Neuronal stem cell (in vitro differentiated cells): Measurements from ENCODE around the gene CDPF1.
A peak's percentile ranks its signal among the peaks of the same experiment; 100 is the strongest.

ENCODE experiments used
- DNase-seq: peaks from one replicate; pipeline ENCODE4 v3.0.0-alpha.2; 2013; ENCODE audit warnings: low spot score
- H2AFZ ChIP-seq: one replicate; pipeline ENCODE4 v1.6.1; 2013; ENCODE audit warnings: mild to moderate bottlenecking, low read length, inconsistent platforms
- H2AK5ac ChIP-seq: 2 replicates; pipeline ENCODE4 v1.6.1; 2013; ENCODE audit warnings: low read depth, mild to moderate bottlenecking, inconsistent platforms, low read length, moderate library complexity, mixed read lengths
- H2BK120ac ChIP-seq: 2 replicates; pipeline ENCODE4 v1.6.1; 2013; ENCODE audit warnings: low read depth, mild to moderate bottlenecking, inconsistent platforms, low read length, moderate library complexity, mixed read lengths
- H2BK12ac ChIP-seq: one replicate; pipeline ENCODE4 v1.6.1; 2013; ENCODE audit warnings: low read length, inconsistent platforms
- H2BK15ac ChIP-seq: 2 replicates; pipeline ENCODE4 v1.6.1; 2013; ENCODE audit warnings: mild to moderate bottlenecking, low read length, inconsistent platforms, mixed read lengths
- H2BK5ac ChIP-seq: one replicate; pipeline ENCODE4 v1.6.1; 2013; ENCODE audit warnings: inconsistent platforms, mild to moderate bottlenecking, low read length, moderate library complexity
- H3K14ac ChIP-seq: one replicate; pipeline ENCODE4 v1.6.1; 2013; ENCODE audit warnings: low read length, inconsistent platforms
- H3K18ac ChIP-seq: 2 replicates; pipeline ENCODE4 v1.6.1; 2013; ENCODE audit warnings: low read length, inconsistent platforms
- H3K23ac ChIP-seq: 2 replicates; pipeline ENCODE4 v1.6.1; 2013; ENCODE audit warnings: low read depth, mild to moderate bottlenecking, mixed read lengths, low read length, inconsistent platforms; ENCODE audit not compliant: poor library complexity
- H3K27ac ChIP-seq: replicated peaks from 3 replicates; pipeline ENCODE4 v1.5.1; 2013; ENCODE audit warnings: low read length, inconsistent platforms
- H3K27me3 ChIP-seq, 3 experiments: 2 replicates each; pipeline ENCODE4 v1.6.1; 2013; ENCODE audit warnings: low read length in 3 of 3, mild to moderate bottlenecking in 2 of 3, inconsistent platforms in 1 of 3, low read depth in 1 of 3, mixed read lengths in 1 of 3, moderate library complexity in 1 of 3; ENCODE audit not compliant: control insufficient read depth in 3 of 3, insufficient read depth in 3 of 3
- H3K36me3 ChIP-seq, 2 donors: replicated peaks in 1 of 2; 2 replicates each; pipeline ENCODE4 v1.6.1; 2013; ENCODE audit warnings: low read length in 2 of 2; ENCODE audit not compliant: control insufficient read depth in 2 of 2, insufficient read depth in 2 of 2
- H3K4ac ChIP-seq: 2 replicates; pipeline ENCODE4 v1.6.1; 2013; ENCODE audit warnings: inconsistent platforms, mild to moderate bottlenecking, low read length, moderate library complexity
- H3K4me1 ChIP-seq, 2 donors: 1 replicate in 1 of 2; 2 replicates in 1 of 2; pipeline ENCODE4 v1.6.1; 2013; ENCODE audit warnings: low read length in 2 of 2, low read depth in 1 of 2; ENCODE audit not compliant: control insufficient read depth in 2 of 2, insufficient read depth in 1 of 2
- H3K4me2 ChIP-seq: one replicate; pipeline ENCODE4 v1.6.1; 2013; ENCODE audit warnings: mild to moderate bottlenecking, low read length, inconsistent platforms; ENCODE audit not compliant: insufficient read depth, poor library complexity, severe bottlenecking
- H3K4me3 ChIP-seq, 2 donors: 2 replicates each; pipeline ENCODE4 v1.5.1; 2013; ENCODE audit warnings: low read length in 2 of 2, mild to moderate bottlenecking in 2 of 2, inconsistent platforms in 1 of 2, moderate library complexity in 1 of 2
- H3K79me1 ChIP-seq: one replicate; pipeline ENCODE4 v1.6.1; 2013; ENCODE audit warnings: low read depth, mild to moderate bottlenecking, inconsistent platforms, low read length, moderate library complexity
- H3K9ac ChIP-seq: one replicate; pipeline ENCODE4 v1.6.1; 2013; ENCODE audit warnings: mild to moderate bottlenecking, low read depth, low read length, inconsistent platforms; ENCODE audit not compliant: poor library complexity
- H3K9me3 ChIP-seq, 2 donors: replicated peaks in 1 of 2; 2 replicates each; pipeline versions ENCODE3 to v1.6.1; 2013; ENCODE audit warnings: low read length in 2 of 2, mild to moderate bottlenecking in 2 of 2, inconsistent platforms in 1 of 2, low read depth in 1 of 2, mixed read lengths in 1 of 2, moderate library complexity in 1 of 2; ENCODE audit not compliant: control insufficient read depth in 2 of 2, insufficient read depth in 1 of 2
- H4K8ac ChIP-seq: one replicate; pipeline ENCODE4 v1.6.1; 2013; ENCODE audit warnings: low read depth, mild to moderate bottlenecking, inconsistent platforms, low read length, moderate library complexity
- H4K91ac ChIP-seq: one replicate; pipeline ENCODE4 v1.6.1; 2013; ENCODE audit warnings: low read length, low read depth, mild to moderate bottlenecking, inconsistent platforms; ENCODE audit not compliant: poor library complexity
- WGBS, 2 donors: extraction: QIAGEN DNeasy Blood & Tissue Kit; methylation state at CpG; one replicate each; pipeline ENCODE4 v1.1.7; 2013; ENCODE audit warnings: missing lambda C conversion rate in 2 of 2, mixed read lengths in 1 of 2; ENCODE audit not compliant: insufficient read length in 2 of 2, insufficient replicate concordance in 1 of 2; ENCODE audit errors: extremely low coverage in 2 of 2; 5-methylcytosine and 5-hydroxymethylcytosine counted together

Gene CDPF1

GRCh38 chr22:46239261-46240048 is 10.6 kb downstream of the CDPF1 start:
- Histone ChIP-seq H3K27ac (no peak overlapping the region), H4K8ac (no peak overlapping the region), H3K18ac (no peak overlapping the region), H3K4ac (no peak overlapping the region), H2AFZ (no peak overlapping the region), H2BK12ac (no peak overlapping the region), H2AK5ac (no peak overlapping the region), H2BK5ac (no peak overlapping the region), H4K91ac (no peak overlapping the region), H3K4me3 (peak overlapping the region in 1 of 2 donors; percentile 53), H3K9me3 (no peaks in the 10 kb centered on the region), H3K36me3 (peaks cover 0 to 9% of the 10 kb centered on the region in 2 donors), H3K4me2 (no peak overlapping the region), H2BK15ac (no peak overlapping the region), H3K27me3 (no peaks in the 10 kb centered on the region), H3K4me1 (no peaks in the 10 kb centered on the region), H3K14ac (peak overlapping the region; percentile 82), H3K79me1 (peaks cover 1% of the 10 kb centered on the region), H3K23ac (no peak overlapping the region), H2BK120ac (no peak overlapping the region), H3K9ac (no peak overlapping the region)
- WGBS, 2 donors = no CpG with 5 or more reads among the region's 20 CpGs
- DNase-seq = no peak

- H3K4me2 ChIP-seq = no peak overlapping the region
- no peak overlapping the region for H3K27ac ChIP-seq
- H3K4me1 ChIP-seq = no peaks in the 10 kb centered on the region
- DNase-seq = no peak
- H3K27me3 ChIP-seq = no peaks in the 10 kb centered on the region
- H2BK15ac ChIP-seq = no peak overlapping the region
- no peak overlapping the region for H2BK12ac ChIP-seq
- H4K91ac ChIP-seq = no peak overlapping the region
- H3K23ac ChIP-seq = peak overlapping the region; percentile 67
- H3K9ac ChIP-seq = no peak overlapping the region
- peak overlapping the region; percentile 78 for H3K14ac ChIP-seq
- H2BK120ac ChIP-seq = no peak overlapping the region
- no peak overlapping the region for H2BK5ac ChIP-seq
- no peak overlapping the region for H2AK5ac ChIP-seq
- H4K8ac ChIP-seq = no peak overlapping the region
- no peaks in the 10 kb centered on the region for H3K9me3 ChIP-seq
- H2AFZ ChIP-seq = no peak overlapping the region
- H3K18ac ChIP-seq = peak overlapping the region; percentile 41
- WGBS, 2 donors = no CpG with 5 or more reads among the region's 16 CpGs
- peaks cover 1% of the 10 kb centered on the region for H3K79me1 ChIP-seq
- peak overlapping the region in 1 of 2 donors; percentile 52 for H3K4me3 ChIP-seq
- no peak overlapping the region for H3K4ac ChIP-seq
- no peaks in the 10 kb centered on the region for H3K36me3 ChIP-seq
These were observed 11.6 kb downstream of the CDPF1 start for GRCh38 chr22:46238541-46238940.

GRCh38 chr22:46237453-46238124 is 12.5 kb downstream of the CDPF1 start:
- Histone ChIP-seq H3K4me3 (no peak overlapping the region), H3K4ac (no peak overlapping the region), H2BK15ac (no peak overlapping the region), H2AK5ac (no peak overlapping the region), H3K4me1 (no peaks in the 10 kb centered on the region), H3K9ac (no peak overlapping the region), H3K18ac (no peak overlapping the region), H3K79me1 (peaks cover 1% of the 10 kb centered on the region), H3K27me3 (no peaks in the 10 kb centered on the region), H3K23ac (no peak overlapping the region), H4K8ac (no peak overlapping the region), H2BK12ac (no peak overlapping the region), H2BK120ac (no peak overlapping the region), H4K91ac (no peak overlapping the region), H2AFZ (no peak overlapping the region), H2BK5ac (no peak overlapping the region), H3K36me3 (no peaks in the 10 kb centered on the region), H3K27ac (no peak overlapping the region), H3K14ac (no peak overlapping the region), H3K9me3 (no peaks in the 10 kb centered on the region), H3K4me2 (no peak overlapping the region)
- no peak for DNase-seq
- WGBS, 2 donors = no CpG with 5 or more reads among the region's 12 CpGs

- Histone ChIP-seq H3K9ac (no peak overlapping the region), H3K9me3 (no peaks in the 10 kb centered on the region), H2BK5ac (no peak overlapping the region), H3K27ac (no peak overlapping the region), H4K8ac (no peak overlapping the region), H3K23ac (no peak overlapping the region), H3K4me1 (no peaks in the 10 kb centered on the region), H3K36me3 (no peaks in the 10 kb centered on the region), H3K79me1 (peaks cover 1% of the 10 kb centered on the region), H3K4me2 (no peak overlapping the region), H3K18ac (no peak overlapping the region), H3K4me3 (no peak overlapping the region), H3K4ac (no peak overlapping the region), H2BK15ac (no peak overlapping the region), H3K14ac (no peak overlapping the region), H2AK5ac (no peak overlapping the region), H4K91ac (no peak overlapping the region), H3K27me3 (no peaks in the 10 kb centered on the region), H2AFZ (no peak overlapping the region), H2BK120ac (no peak overlapping the region), H2BK12ac (no peak overlapping the region)
- no CpG with 5 or more reads among the region's 12 CpGs for WGBS, 2 donors
- no peak for DNase-seq
These were observed 15.1 kb downstream of the CDPF1 start for GRCh38 chr22:46234969-46235368.
